Cardiac muscle cell (in vitro differentiated cells and primary cell): ENCODE measurements around the gene SAP30BP. TPM values are rescaled to one million over a fixed set of nuclear protein-coding genes. Genes with fewer than 3 reads are reported as not detected.
A peak's percentile ranks its signal among the peaks of the same experiment; 100 is the strongest.

Experiments
- DNase-seq, 2 donors: peaks; one replicate each; pipeline versions ENCODE4 v3.0.0 to v3.0.0-alpha.2; 2010 to 2017; ENCODE audit warnings: low read depth in 1 of 2, low spot score in 1 of 2
- H3K27ac ChIP-seq: fragments of 200-600 bp; sonication (generic); 2 replicates; pipeline ENCODE4 v1.5.1; 2016
- H3K27me3 ChIP-seq: fragments of 200-600 bp; sonication (generic); 2 replicates; pipeline ENCODE4 v1.6.0; 2016; ENCODE audit warnings: control low read depth
- H3K36me3 ChIP-seq: fragments of 200-600 bp; sonication (generic); 2 replicates; pipeline ENCODE4 v1.5.1; 2016; ENCODE audit warnings: control low read depth
- H3K4me1 ChIP-seq: fragments of 200-600 bp; sonication (generic); 2 replicates; pipeline ENCODE4 v1.8.1; 2017; ENCODE audit warnings: low read depth, mild to moderate bottlenecking, mixed run types
- H3K4me3 ChIP-seq: fragments of 200-600 bp; sonication (generic); 2 replicates; pipeline ENCODE4 v1.5.1; 2016; ENCODE audit warnings: mild to moderate bottlenecking
- H3K9me3 ChIP-seq: fragments of 200-600 bp; sonication (generic); 2 replicates; pipeline ENCODE4 v1.5.1; 2017; ENCODE audit warnings: low read depth, mild to moderate bottlenecking, control low read depth
- CTCF ChIP-seq: IDR thresholded peaks from 2 replicates; pipeline ENCODE4 v1.5.1; 2012; ENCODE audit warnings: low read depth, mild to moderate bottlenecking, low read length
- polyA plus RNA-seq: library from polyadenylated mRNA; unstranded; fragments of >200 nt; fragmentation: Nextera tagmentation; extraction: Ambion mirVana; gene quantifications from 2 replicates; pipeline ENCODE4 v1.2.1, GENCODE V29; 2016
- total RNA-seq: library from RNA; depleted of rRNA; stranded (reverse); fragments of >200 nt; gene quantifications from 2 replicates; pipeline ENCODE4 v1.2.3, GENCODE V29; 2016

SAP30BP gene
- total and polyA plus RNA-seq, 2 experiments from 2014 or later: 50.8 to 106 TPM

GRCh38 chr17:75752802-75753513 lies 85.8 kb downstream of the SAP30BP start:
- H3K36me3 ChIP-seq: no peaks in the 10 kb centered on the region
- no peaks in the 10 kb centered on the region for H3K27me3 ChIP-seq
- DNase-seq: no peak
- H3K4me3 ChIP-seq: no peak overlapping the region
- no peaks in the 10 kb centered on the region for H3K4me1 ChIP-seq
- TF ChIP-seq CTCF: no peak
- H3K9me3 ChIP-seq: no peaks in the 10 kb centered on the region
- H3K27ac ChIP-seq: no peak overlapping the region

GRCh38 chr17:75753514-75754377 lies 86.6 kb downstream of the SAP30BP start:
- DNase-seq: peak; percentile 82
- H3K4me1 ChIP-seq: no peaks in the 10 kb centered on the region

GRCh38 chr17:75754378-75755204 lies 87.5 kb downstream of the SAP30BP start:
- no peak for TF ChIP-seq CTCF
- no peak overlapping the region for H3K4me3 ChIP-seq
- H3K4me1 ChIP-seq: no peaks in the 10 kb centered on the region
- no peaks in the 10 kb centered on the region for H3K9me3 ChIP-seq
- H3K27me3 ChIP-seq: no peaks in the 10 kb centered on the region
- H3K36me3 ChIP-seq: no peaks in the 10 kb centered on the region
- DNase-seq: no peak
- H3K27ac ChIP-seq: no peak overlapping the region

More at GRCh38 chr17:75753514-75754377, 86.6 kb downstream of the SAP30BP start:
- H3K4me3 ChIP-seq: peak overlapping the region; percentile 14
- no peaks in the 10 kb centered on the region for H3K9me3 ChIP-seq
- H3K27me3 ChIP-seq: no peaks in the 10 kb centered on the region
- no peaks in the 10 kb centered on the region for H3K36me3 ChIP-seq
- peak; percentile 58 for TF ChIP-seq CTCF
- no peak overlapping the region for H3K27ac ChIP-seq

- H3K27ac ChIP-seq: no peak overlapping the region
- no peaks in the 10 kb centered on the region for H3K36me3 ChIP-seq
- H3K4me1 ChIP-seq: no peaks in the 10 kb centered on the region
- no peak for DNase-seq
- H3K27me3 ChIP-seq: no peaks in the 10 kb centered on the region
- no peak overlapping the region for H3K4me3 ChIP-seq
- no peak for TF ChIP-seq CTCF
- no peaks in the 10 kb centered on the region for H3K9me3 ChIP-seq
These were observed 88.2 kb downstream of the SAP30BP start for GRCh38 chr17:75755205-75755901.

- no peaks in the 10 kb centered on the region for H3K27me3 ChIP-seq
- no peaks in the 10 kb centered on the region for H3K4me1 ChIP-seq
- no peak for DNase-seq
- no peak overlapping the region for H3K27ac ChIP-seq
- H3K36me3 ChIP-seq: no peaks in the 10 kb centered on the region
- no peak overlapping the region for H3K4me3 ChIP-seq
- no peaks in the 10 kb centered on the region for H3K9me3 ChIP-seq
- no peak for TF ChIP-seq CTCF
These were observed 88.9 kb downstream of the SAP30BP start for GRCh38 chr17:75755990-75756389.
